Stomach (tissue), 19 donors: ENCODE measurements around the gene CYB5A. TPM values are rescaled to one million over a fixed set of nuclear protein-coding genes. Genes with fewer than 3 reads are reported as not detected.

Experiments used
- DNase-seq, 2 donors: peaks; one replicate each; pipeline versions ENCODE4 v3.0.0 to v3.0.0-alpha.2; 2013 to 2019
- H3K27ac ChIP-seq, 5 donors: fragments of 200-600 bp in 4 of 5; sonication (generic) in 4 of 5; one replicate each; pipeline ENCODE4 v1.5.1; 2013 to 2019; ENCODE audit warnings: mild to moderate bottlenecking in 1 of 5, moderate library complexity in 1 of 5
- H3K27me3 ChIP-seq, 3 donors: fragments of 200-600 bp; sonication (generic); one replicate each; pipeline ENCODE4 v1.5.1; 2017 to 2019; ENCODE audit warnings: mixed run types in 1 of 3
- H3K36me3 ChIP-seq, 4 donors: fragments of 200-600 bp; sonication (generic); 1 replicate in 3 of 4; 2 replicates in 1 of 4; pipeline ENCODE4 v1.5.1; 2016 to 2019
- H3K4me1 ChIP-seq, 4 donors: fragments of 200-600 bp; sonication (generic); one replicate each; pipeline ENCODE4 v1.5.1; 2016 to 2019
- H3K4me3 ChIP-seq, 4 donors: fragments of 200-600 bp; sonication (generic) in 3 of 4; one replicate each; pipeline ENCODE4 v1.5.1; 2016 to 2019; ENCODE audit warnings: mild to moderate bottlenecking in 1 of 4
- H3K9me3 ChIP-seq, 4 donors: fragments of 200-600 bp; sonication (generic); one replicate each; pipeline ENCODE4 v1.5.1; 2016 to 2019
- EP300 ChIP-seq: sonication (generic); formaldehyde crosslinking; IDR thresholded peaks from one replicate; pipeline ENCODE4 v1.6.1; 2017; ENCODE audit warnings: antibody characterized with exemption
- POLR2A ChIP-seq, 4 donors: fragments of 450-650 bp; IDR thresholded peaks; one replicate each; pipeline ENCODE4 v1.6.1; 2016; ENCODE audit warnings: antibody characterized with exemption in 4 of 4, control low read depth in 2 of 4, mild to moderate bottlenecking in 1 of 4, moderate library complexity in 1 of 4
- POLR2AphosphoS5 ChIP-seq, 3 donors: sonication (generic); formaldehyde crosslinking; IDR thresholded peaks; one replicate each; pipeline ENCODE4 v1.6.1; 2016; ENCODE audit warnings: antibody characterized with exemption in 3 of 3
- WGBS, 5 donors: extraction: QIAGEN DNeasy Blood & Tissue Kit in 3 of 5; methylation state at CpG; one replicate each; pipeline versions ENCODE4 v1.1.5 to v1.1.7; 2013 to 2018; 5-methylcytosine and 5-hydroxymethylcytosine counted together
- intact Hi-C: fragments of 100-400 bp; cut with DNase I; formaldehyde crosslinking; loops from one replicate; pipeline ENCODE4 v1.15.1; 2023; ENCODE audit warnings: low total_unique reads
- long read RNA-seq, 10 donors: transcript quantifications; one replicate each; lab custom pipeline, GENCODE V29; 2026
- polyA plus RNA-seq, 3 donors: library from polyadenylated mRNA; stranded (reverse); fragments of 200-250 nt; gene quantifications; one replicate each; pipeline ENCODE4 v1.2.3, GENCODE V29; 2013
- total RNA-seq, 5 donors: library from RNA; depleted of rRNA; stranded (reverse); fragments of >200 nt; gene quantifications; one replicate each; pipeline versions ENCODE4 v1.1.0 to v1.2.3, GENCODE V29; 2014 to 2016
- TF ChIP-seq, protein P1 (sequence below), 7 experiments: fragments of 450-650 bp in 4 of 7; fragments of 200-600 bp in 3 of 7; sonication (generic) in 3 of 7; IDR thresholded peaks; one replicate each; pipeline ENCODE4 v1.5.1; 2016 to 2019; ENCODE audit warnings: antibody characterized with exemption in 7 of 7, control low read depth in 2 of 7, mild to moderate bottlenecking in 1 of 7
- donor health status: healthy with polysubstance abuse.
- donor health status: Bipolar disorder and iron deficiency.
- donor health status: healthy.

CYB5A gene
- total RNA-seq (100 to 1,000 TPM in 3 of 5 donors, 10 to 100 TPM in 2; 75.9 to 116 (median 101) TPM), polyA plus RNA-seq (100 to 1,000 TPM; 186 to 450 (median 314) TPM)
- long read RNA-seq, donor 1, transcript CYB5A-202 (5 exons, 3,283 nt): major isoform, 45 of 45 reads
- long read RNA-seq, donor 1, partial matches to known transcripts: 0 of 45 reads
- long read RNA-seq, donor 1, other reads (novel, unspliced or antisense): 0 of 45 reads
- long read RNA-seq, donor 2, transcript CYB5A-202 (5 exons, 3,283 nt): major isoform, 80 of 97 reads
- long read RNA-seq, donor 2, partial matches to known transcripts: 5 of 97 reads
- long read RNA-seq, donor 2, other reads (novel, unspliced or antisense): 10 of 97 reads
- long read RNA-seq, donor 3, transcript CYB5A-202 (5 exons, 3,283 nt): major isoform, 48 of 60 reads
- long read RNA-seq, donor 3, partial matches to known transcripts: 5 of 60 reads
- long read RNA-seq, donor 3, other reads (novel, unspliced or antisense): 5 of 60 reads
- long read RNA-seq, donor 4, transcript CYB5A-202 (5 exons, 3,283 nt): major isoform, 10 of 10 reads
- long read RNA-seq, donor 4, partial matches to known transcripts: 0 of 10 reads
- long read RNA-seq, donor 4, other reads (novel, unspliced or antisense): 0 of 10 reads
- long read RNA-seq, donor 5, transcript CYB5A-202 (5 exons, 3,283 nt): major isoform, 44 of 51 reads
- long read RNA-seq, donor 5, partial matches to known transcripts: 0 of 51 reads
- long read RNA-seq, donor 5, other reads (novel, unspliced or antisense): 7 of 51 reads
- long read RNA-seq, donor 6, transcript CYB5A-202 (5 exons, 3,283 nt): major isoform, 226 of 279 reads
- long read RNA-seq, donor 6, transcript CYB5A-206 (3 exons, 1,173 nt): minor isoform, 8 of 279 reads
- long read RNA-seq, donor 6, partial matches to known transcripts: 23 of 279 reads
- long read RNA-seq, donor 6, other reads (novel, unspliced or antisense): 22 of 279 reads
- long read RNA-seq, donor 7, transcript CYB5A-202 (5 exons, 3,283 nt): major isoform, 75 of 98 reads
- long read RNA-seq, donor 7, partial matches to known transcripts: 9 of 98 reads
- long read RNA-seq, donor 7, other reads (novel, unspliced or antisense): 13 of 98 reads
- long read RNA-seq, donor 8, transcript CYB5A-202 (5 exons, 3,283 nt): major isoform, 73 of 101 reads
- long read RNA-seq, donor 8, partial matches to known transcripts: 22 of 101 reads
- long read RNA-seq, donor 8, other reads (novel, unspliced or antisense): 6 of 101 reads
- long read RNA-seq, donor 9, transcript CYB5A-202 (5 exons, 3,283 nt): major isoform, 64 of 72 reads
- long read RNA-seq, donor 9, partial matches to known transcripts: 0 of 72 reads
- long read RNA-seq, donor 9, other reads (novel, unspliced or antisense): 6 of 72 reads
- long read RNA-seq, donor 10, transcript CYB5A-202 (5 exons, 3,283 nt): major isoform, 50 of 51 reads
- long read RNA-seq, donor 10, partial matches to known transcripts: 0 of 51 reads
- long read RNA-seq, donor 10, other reads (novel, unspliced or antisense): 0 of 51 reads

GRCh38 chr18:74291771-74292540, at the start of gene CYB5A:
CYB5A (minus strand) TSS chr18:74291963; CDS start chr18:74291875, 88 bp downstream.
- peak; percentile 98 to 99 for DNase-seq
- Histone ChIP-seq H3K27me3 (no peaks in the 10 kb centered on the region), H3K4me3 (peak within 1 kb of the TSS; percentile 82 to 96 (median 96)), H3K27ac (peak within 1 kb of the TSS; percentile 85 to 92 (median 89)), H3K4me1 (peaks cover 26 to 52% (median 45%) of the 10 kb centered on the region in 4 donors), H3K36me3 (no peaks in the 10 kb centered on the region), H3K9me3 (no peaks in the 10 kb centered on the region)
- peak in 1 of 4 donors; percentile 38 for TF ChIP-seq POLR2A (IDR thresholded peaks at IDR 0.05)
- peak; percentile 67 to 82 (median 68) for TF ChIP-seq POLR2AphosphoS5 (IDR thresholded peaks at IDR 0.05)
- no peak for TF ChIP-seq EP300
- TF ChIP-seq, protein P1, sequence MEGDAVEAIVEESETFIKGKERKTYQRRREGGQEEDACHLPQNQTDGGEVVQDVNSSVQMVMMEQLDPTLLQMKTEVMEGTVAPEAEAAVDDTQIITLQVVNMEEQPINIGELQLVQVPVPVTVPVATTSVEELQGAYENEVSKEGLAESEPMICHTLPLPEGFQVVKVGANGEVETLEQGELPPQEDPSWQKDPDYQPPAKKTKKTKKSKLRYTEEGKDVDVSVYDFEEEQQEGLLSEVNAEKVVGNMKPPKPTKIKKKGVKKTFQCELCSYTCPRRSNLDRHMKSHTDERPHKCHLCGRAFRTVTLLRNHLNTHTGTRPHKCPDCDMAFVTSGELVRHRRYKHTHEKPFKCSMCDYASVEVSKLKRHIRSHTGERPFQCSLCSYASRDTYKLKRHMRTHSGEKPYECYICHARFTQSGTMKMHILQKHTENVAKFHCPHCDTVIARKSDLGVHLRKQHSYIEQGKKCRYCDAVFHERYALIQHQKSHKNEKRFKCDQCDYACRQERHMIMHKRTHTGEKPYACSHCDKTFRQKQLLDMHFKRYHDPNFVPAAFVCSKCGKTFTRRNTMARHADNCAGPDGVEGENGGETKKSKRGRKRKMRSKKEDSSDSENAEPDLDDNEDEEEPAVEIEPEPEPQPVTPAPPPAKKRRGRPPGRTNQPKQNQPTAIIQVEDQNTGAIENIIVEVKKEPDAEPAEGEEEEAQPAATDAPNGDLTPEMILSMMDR (IDR thresholded peaks at IDR 0.05): no peak
- 0 to 1% (median 1%) methylated on average over 23 to 68 of the region's 68 CpGs for WGBS, 5 donors
- intact Hi-C loops: no loop called here

GRCh38 chr18:74337912-74338309, 46.1 kb upstream of the CYB5A start:
- peaks cover 0 to 14% (median 0%) of the 10 kb centered on the region in 4 donors for H3K4me1 ChIP-seq
- no peaks in the 10 kb centered on the region for H3K27me3 ChIP-seq
- H3K9me3 ChIP-seq: no peaks in the 10 kb centered on the region
- H3K27ac ChIP-seq: no peak overlapping the region
- TF ChIP-seq, protein P1 (IDR thresholded peaks at IDR 0.05): no peak
- TF ChIP-seq POLR2A (IDR thresholded peaks at IDR 0.05): no peak
- TF ChIP-seq EP300: no peak
- TF ChIP-seq POLR2AphosphoS5 (IDR thresholded peaks at IDR 0.05): no peak
- H3K36me3 ChIP-seq: no peaks in the 10 kb centered on the region
- H3K4me3 ChIP-seq: no peak overlapping the region
- no peak for DNase-seq
- 87 to 94% (median 91%) methylated on average over 1 of the region's 1 CpG for WGBS, 5 donors
- intact Hi-C loops: no loop called here

DNA sequence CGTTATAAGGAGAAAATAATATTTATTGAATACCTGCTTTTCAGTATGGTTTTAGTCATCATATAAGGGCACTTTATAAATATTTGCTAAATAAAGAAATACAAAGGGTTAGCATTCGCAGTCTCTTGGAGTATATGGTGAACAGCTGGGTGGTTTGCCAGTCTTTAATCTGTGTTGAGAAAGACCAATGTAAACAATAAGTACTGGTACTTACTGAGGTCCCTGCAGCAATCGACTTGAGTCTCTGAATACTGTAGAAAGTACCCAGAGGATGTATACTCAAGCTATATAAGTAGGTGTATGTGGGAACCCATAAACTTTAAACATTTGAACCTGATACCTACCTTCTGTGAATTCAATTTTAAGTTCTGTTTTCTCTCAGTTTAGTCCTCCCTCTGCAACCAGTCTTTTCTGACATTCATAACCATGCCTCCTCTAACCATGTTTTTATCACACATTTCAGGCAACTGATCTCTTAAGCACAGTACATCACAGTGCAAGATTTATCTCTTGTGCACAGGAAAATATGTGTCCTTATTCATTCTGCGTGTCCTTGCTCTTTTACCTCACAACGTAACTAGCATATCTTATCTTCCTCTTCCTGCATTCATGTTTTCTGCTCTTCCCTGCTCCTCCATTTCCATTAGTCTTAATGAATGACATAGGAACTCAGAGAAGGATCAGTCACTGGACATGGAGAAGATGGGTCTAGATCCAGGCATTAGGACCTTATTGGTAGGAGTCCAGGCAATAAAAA, 45.6 kb upstream of the CYB5A start:
- Histone ChIP-seq H3K36me3 (no peaks in the 10 kb centered on the region), H3K4me1 (peaks cover 0 to 14% (median 0%) of the 10 kb centered on the region in 4 donors), H3K9me3 (no peaks in the 10 kb centered on the region), H3K4me3 (no peak overlapping the region), H3K27me3 (no peaks in the 10 kb centered on the region), H3K27ac (no peak overlapping the region)
- TF ChIP-seq POLR2AphosphoS5 (IDR thresholded peaks at IDR 0.05) (no peak), POLR2A (IDR thresholded peaks at IDR 0.05) (no peak), EP300 (no peak)
- TF ChIP-seq, protein P1 (IDR thresholded peaks at IDR 0.05): no peak
- intact Hi-C loops: no loop called here
- WGBS, 5 donors: 36 to 56% (median 42%) methylated on average over 5 of the region's 5 CpGs
- no peak for DNase-seq
